ENCODE results near the gene MINDY3.

The MINDY3 gene

GRCh38 chr10:15729890-15730289 is 130.4 kb downstream of the MINDY3 start:
- TF ChIP-seq PAX5 (IDR thresholded peaks at IDR 0.05; ENCODE audit: insufficient read depth, low read length, severe bottlenecking) (no peak), SPI1 (IDR thresholded peaks at IDR 0.05; ENCODE audit: low read depth, low read length) (no peak), POLR2A (IDR thresholded peaks at IDR 0.05; ENCODE audit: low read depth, low read length) (no peak)
- no peak for FAIRE-seq

More at GRCh38 chr10:15729890-15730289, 130.4 kb downstream of the MINDY3 start:
- DNase-seq (ENCODE audit: insufficient read length, low spot score): no peak
